ENCODE results near the gene SETBP1.

SETBP1 gene

GRCh38 chr18:44949967-44950366 is 269.3 kb downstream of the SETBP1 start:
- no peaks in the 10 kb centered on the region for H3K27me3 ChIP-seq (ENCODE audit: control insufficient read depth, insufficient read depth, low read length)
- H3K36me3 ChIP-seq (ENCODE audit: control insufficient read depth, insufficient read depth, low read length): no peaks in the 10 kb centered on the region

GRCh38 chr18:44950685-44951195 is 270.1 kb downstream of the SETBP1 start:
- H3K27me3 ChIP-seq (ENCODE audit: control insufficient read depth, insufficient read depth, low read length): no peaks in the 10 kb centered on the region
- no peak overlapping the region for H3K4me3 ChIP-seq (ENCODE audit: low read depth, low read length)
- H3K36me3 ChIP-seq (ENCODE audit: control insufficient read depth, insufficient read depth, low read length): no peaks in the 10 kb centered on the region
- no peaks in the 10 kb centered on the region for H3K9me3 ChIP-seq (ENCODE audit: control insufficient read depth, insufficient read depth, low read length)
- H3K9ac ChIP-seq (ENCODE audit: low read depth, low read length): no peak overlapping the region
- H3K4me1 ChIP-seq (ENCODE audit: control insufficient read depth, insufficient read depth, low read length): peaks cover 5% of the 10 kb centered on the region

More at GRCh38 chr18:44949967-44950366, 269.3 kb downstream of the SETBP1 start:
- Histone ChIP-seq H3K9me3 (ENCODE audit: control insufficient read depth, insufficient read depth, low read length) (no peaks in the 10 kb centered on the region), H3K4me3 (ENCODE audit: low read depth, low read length) (no peak overlapping the region), H3K4me1 (ENCODE audit: control insufficient read depth, insufficient read depth, low read length) (peaks cover 9% of the 10 kb centered on the region), H3K9ac (ENCODE audit: low read depth, low read length) (no peak overlapping the region)

- Histone ChIP-seq H3K36me3 (ENCODE audit: control insufficient read depth, insufficient read depth, low read length) (no peaks in the 10 kb centered on the region), H3K4me3 (ENCODE audit: low read depth, low read length) (no peak overlapping the region), H3K4me1 (ENCODE audit: control insufficient read depth, insufficient read depth, low read length) (no peaks in the 10 kb centered on the region), H3K9ac (ENCODE audit: low read depth, low read length) (no peak overlapping the region), H3K27me3 (ENCODE audit: control insufficient read depth, insufficient read depth, low read length) (no peaks in the 10 kb centered on the region), H3K9me3 (ENCODE audit: control insufficient read depth, insufficient read depth, low read length) (no peaks in the 10 kb centered on the region)
Observed at GRCh38 chr18:44951748-44952147, 271.1 kb downstream of the SETBP1 start.

GRCh38 chr18:44954257-44954656 is 273.6 kb downstream of the SETBP1 start:
- H3K9me3 ChIP-seq (ENCODE audit: control insufficient read depth, insufficient read depth, low read length): no peaks in the 10 kb centered on the region

DNA sequence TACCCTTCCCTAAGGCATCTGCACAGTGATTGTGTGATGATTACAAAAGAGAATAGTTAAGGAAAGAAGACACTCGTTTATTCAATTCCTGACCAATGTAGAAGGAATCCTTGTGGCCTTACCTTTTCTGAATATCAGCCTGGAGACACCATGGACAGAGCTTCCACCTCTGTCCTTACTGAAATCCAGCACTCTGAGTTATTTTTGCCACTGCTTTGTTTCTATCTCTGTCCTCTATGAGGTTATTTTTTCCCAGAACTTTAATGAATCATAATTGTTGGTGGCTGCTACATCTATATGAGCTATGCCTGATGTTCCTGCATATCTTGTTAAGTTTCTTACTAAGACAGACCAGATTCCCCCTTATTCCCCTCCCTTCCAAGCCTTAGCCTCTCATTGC is 275.1 kb downstream of the SETBP1 start:
- no peak overlapping the region for H3K4me3 ChIP-seq (ENCODE audit: low read depth, low read length)
- H3K9me3 ChIP-seq (ENCODE audit: control insufficient read depth, insufficient read depth, low read length): no peaks in the 10 kb centered on the region
- no peaks in the 10 kb centered on the region for H3K36me3 ChIP-seq (ENCODE audit: control insufficient read depth, insufficient read depth, low read length)
- no peaks in the 10 kb centered on the region for H3K4me1 ChIP-seq (ENCODE audit: control insufficient read depth, insufficient read depth, low read length)
- H3K27me3 ChIP-seq (ENCODE audit: control insufficient read depth, insufficient read depth, low read length): no peaks in the 10 kb centered on the region
- no peak overlapping the region for H3K9ac ChIP-seq (ENCODE audit: low read depth, low read length)

More at GRCh38 chr18:44954257-44954656, 273.6 kb downstream of the SETBP1 start:
- Histone ChIP-seq H3K4me1 (ENCODE audit: control insufficient read depth, insufficient read depth, low read length) (no peaks in the 10 kb centered on the region), H3K27me3 (ENCODE audit: control insufficient read depth, insufficient read depth, low read length) (no peaks in the 10 kb centered on the region), H3K9ac (ENCODE audit: low read depth, low read length) (no peak overlapping the region), H3K4me3 (ENCODE audit: low read depth, low read length) (no peak overlapping the region), H3K36me3 (ENCODE audit: control insufficient read depth, insufficient read depth, low read length) (no peaks in the 10 kb centered on the region)

DNA sequence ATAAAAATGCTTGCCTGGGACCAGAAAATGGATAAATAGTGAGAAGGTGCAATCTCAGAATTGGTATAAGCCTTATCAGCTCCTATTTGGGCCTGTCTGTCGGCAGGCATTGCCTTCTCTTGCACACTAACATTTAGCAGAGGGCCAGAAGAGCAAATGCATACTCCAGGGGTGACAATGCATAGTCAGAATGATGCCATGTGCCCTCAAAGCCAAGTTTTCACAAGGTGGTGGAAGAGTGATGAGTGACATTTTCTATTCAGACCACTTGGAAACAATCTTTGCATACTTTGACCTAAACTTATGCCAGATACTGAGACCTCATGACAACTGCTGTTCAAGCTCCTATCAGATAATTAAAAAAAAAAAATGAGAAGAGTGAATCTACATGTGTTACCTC is 276.3 kb downstream of the SETBP1 start:
- Histone ChIP-seq H3K36me3 (ENCODE audit: control insufficient read depth, insufficient read depth, low read length) (no peaks in the 10 kb centered on the region), H3K27me3 (ENCODE audit: control insufficient read depth, insufficient read depth, low read length) (no peaks in the 10 kb centered on the region)

DNA sequence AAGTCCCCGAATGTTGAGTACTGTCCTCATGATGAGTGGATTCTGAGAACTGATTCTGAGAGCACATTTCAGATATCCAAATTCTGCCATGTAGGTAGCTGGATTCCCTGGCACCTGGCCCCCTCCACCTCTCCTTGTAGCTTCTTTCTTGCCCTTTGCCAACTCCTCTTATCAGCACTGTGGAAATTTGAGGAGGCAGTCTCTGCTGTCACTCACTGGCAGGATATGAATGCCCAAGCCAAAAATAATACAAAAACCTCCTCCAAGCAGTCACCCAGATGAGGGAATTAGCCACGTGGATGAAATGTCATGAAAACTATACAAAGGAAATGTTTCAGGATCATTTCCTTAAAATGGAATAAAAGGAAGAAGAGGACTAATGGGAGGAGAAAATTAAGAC is 276.8 kb downstream of the SETBP1 start:
- H3K4me3 ChIP-seq (ENCODE audit: low read depth, low read length): no peak overlapping the region

More for the DNA sequence above, 276.3 kb downstream of the SETBP1 start:
- Histone ChIP-seq H3K9ac (ENCODE audit: low read depth, low read length) (no peak overlapping the region), H3K4me1 (ENCODE audit: control insufficient read depth, insufficient read depth, low read length) (no peaks in the 10 kb centered on the region), H3K9me3 (ENCODE audit: control insufficient read depth, insufficient read depth, low read length) (no peaks in the 10 kb centered on the region), H3K4me3 (ENCODE audit: low read depth, low read length) (no peak overlapping the region)

DNA sequence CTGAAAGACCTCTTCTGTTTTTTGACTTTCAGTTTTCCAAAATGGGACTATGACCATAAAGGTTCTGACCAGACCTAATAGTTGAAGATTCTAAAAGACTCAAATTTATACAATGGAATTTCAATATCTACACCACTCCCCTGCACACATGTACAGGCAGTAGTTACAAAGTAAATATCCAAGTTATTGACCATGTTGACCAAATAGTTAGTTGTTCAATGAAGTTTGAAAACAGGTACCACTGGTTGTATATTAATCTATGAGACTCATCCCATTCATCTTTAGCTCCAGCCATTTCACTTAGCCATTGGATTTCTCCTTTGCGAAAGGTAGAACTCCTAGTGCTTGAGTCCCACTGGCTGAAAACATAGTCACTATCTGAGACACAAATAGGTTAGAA is 277.4 kb downstream of the SETBP1 start:
- Histone ChIP-seq H3K27me3 (ENCODE audit: control insufficient read depth, insufficient read depth, low read length) (no peaks in the 10 kb centered on the region), H3K9ac (ENCODE audit: low read depth, low read length) (no peak overlapping the region), H3K9me3 (ENCODE audit: control insufficient read depth, insufficient read depth, low read length) (no peaks in the 10 kb centered on the region), H3K4me3 (ENCODE audit: low read depth, low read length) (no peak overlapping the region), H3K4me1 (ENCODE audit: control insufficient read depth, insufficient read depth, low read length) (no peaks in the 10 kb centered on the region), H3K36me3 (ENCODE audit: control insufficient read depth, insufficient read depth, low read length) (no peaks in the 10 kb centered on the region)

More for the DNA sequence above, 276.8 kb downstream of the SETBP1 start:
- Histone ChIP-seq H3K9ac (ENCODE audit: low read depth, low read length) (no peak overlapping the region), H3K27me3 (ENCODE audit: control insufficient read depth, insufficient read depth, low read length) (no peaks in the 10 kb centered on the region), H3K9me3 (ENCODE audit: control insufficient read depth, insufficient read depth, low read length) (no peaks in the 10 kb centered on the region), H3K4me1 (ENCODE audit: control insufficient read depth, insufficient read depth, low read length) (no peaks in the 10 kb centered on the region), H3K36me3 (ENCODE audit: control insufficient read depth, insufficient read depth, low read length) (no peaks in the 10 kb centered on the region)

- no peaks in the 10 kb centered on the region for H3K4me1 ChIP-seq (ENCODE audit: control insufficient read depth, insufficient read depth, low read length)
- no peaks in the 10 kb centered on the region for H3K27me3 ChIP-seq (ENCODE audit: control insufficient read depth, insufficient read depth, low read length)
- no peak overlapping the region for H3K4me3 ChIP-seq (ENCODE audit: low read depth, low read length)
- no peaks in the 10 kb centered on the region for H3K9me3 ChIP-seq (ENCODE audit: control insufficient read depth, insufficient read depth, low read length)
- H3K9ac ChIP-seq (ENCODE audit: low read depth, low read length): no peak overlapping the region
- no peaks in the 10 kb centered on the region for H3K36me3 ChIP-seq (ENCODE audit: control insufficient read depth, insufficient read depth, low read length)
Observed at GRCh38 chr18:44958455-44958854, 277.8 kb downstream of the SETBP1 start.

GRCh38 chr18:44959013-44959412 is 278.3 kb downstream of the SETBP1 start:
- Histone ChIP-seq H3K27me3 (ENCODE audit: control insufficient read depth, insufficient read depth, low read length) (no peaks in the 10 kb centered on the region), H3K36me3 (ENCODE audit: control insufficient read depth, insufficient read depth, low read length) (no peaks in the 10 kb centered on the region), H3K9ac (ENCODE audit: low read depth, low read length) (no peak overlapping the region), H3K4me1 (ENCODE audit: control insufficient read depth, insufficient read depth, low read length) (no peaks in the 10 kb centered on the region), H3K9me3 (ENCODE audit: control insufficient read depth, insufficient read depth, low read length) (no peaks in the 10 kb centered on the region), H3K4me3 (ENCODE audit: low read depth, low read length) (no peak overlapping the region)

- no peaks in the 10 kb centered on the region for H3K36me3 ChIP-seq (ENCODE audit: control insufficient read depth, insufficient read depth, low read length)
- H3K4me1 ChIP-seq (ENCODE audit: control insufficient read depth, insufficient read depth, low read length): no peaks in the 10 kb centered on the region
- H3K9me3 ChIP-seq (ENCODE audit: control insufficient read depth, insufficient read depth, low read length): no peaks in the 10 kb centered on the region
- H3K27me3 ChIP-seq (ENCODE audit: control insufficient read depth, insufficient read depth, low read length): no peaks in the 10 kb centered on the region
- H3K9ac ChIP-seq (ENCODE audit: low read depth, low read length): no peak overlapping the region
- no peak overlapping the region for H3K4me3 ChIP-seq (ENCODE audit: low read depth, low read length)
Observed at GRCh38 chr18:44960580-44960979, 279.9 kb downstream of the SETBP1 start.

DNA sequence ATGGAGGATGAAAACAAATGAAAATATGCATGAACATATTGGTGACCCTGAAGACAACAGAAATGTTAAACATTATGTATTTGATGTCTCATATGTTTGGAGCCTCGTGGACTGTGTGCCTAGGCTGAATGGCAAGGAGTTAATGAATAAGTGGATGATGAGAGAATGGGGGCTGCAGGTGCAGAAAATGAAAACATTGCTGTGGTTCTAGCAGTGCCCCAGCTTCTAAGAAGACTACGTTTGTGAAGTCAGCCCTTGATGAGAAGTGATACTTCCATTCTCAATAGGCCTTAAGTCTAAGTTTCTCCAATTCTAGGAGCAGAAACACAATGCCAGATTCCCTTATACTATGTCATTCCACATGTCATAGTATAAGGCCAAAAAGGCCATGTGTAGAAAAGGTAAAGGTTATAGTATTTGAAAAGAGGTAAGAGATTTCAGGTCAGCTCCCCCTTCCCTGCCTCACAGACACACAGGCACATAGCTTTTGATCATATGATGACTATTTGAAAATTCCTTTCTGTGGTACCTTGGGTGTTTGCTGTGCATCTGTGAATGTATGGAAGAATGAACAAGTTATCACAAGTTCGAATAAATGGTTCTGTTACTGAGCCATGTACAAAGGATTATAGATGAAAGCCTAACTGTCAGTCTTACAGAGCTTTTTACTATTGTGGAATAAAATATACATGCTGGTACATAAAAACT is 280.8 kb downstream of the SETBP1 start:
- H3K9ac ChIP-seq (ENCODE audit: low read depth, low read length): no peak overlapping the region
- H3K4me1 ChIP-seq (ENCODE audit: control insufficient read depth, insufficient read depth, low read length): no peaks in the 10 kb centered on the region
- no peaks in the 10 kb centered on the region for H3K27me3 ChIP-seq (ENCODE audit: control insufficient read depth, insufficient read depth, low read length)
- no peaks in the 10 kb centered on the region for H3K36me3 ChIP-seq (ENCODE audit: control insufficient read depth, insufficient read depth, low read length)
- H3K4me3 ChIP-seq (ENCODE audit: low read depth, low read length): no peak overlapping the region
- H3K9me3 ChIP-seq (ENCODE audit: control insufficient read depth, insufficient read depth, low read length): no peaks in the 10 kb centered on the region
